Uterus (tissue), 4 donors: ENCODE measurements around the gene IGHMBP2. TPM values are rescaled to one million over a fixed set of nuclear protein-coding genes. Genes with fewer than 3 reads are reported as not detected.
A peak's percentile ranks its signal among the peaks of the same experiment; 100 is the strongest.

ENCODE experiments used
- DNase-seq, 2 donors: peaks; one replicate each; pipeline ENCODE4 v3.0.0-alpha.2; 2019 to 2020
- H3K27ac ChIP-seq, 2 donors: fragments of 200-600 bp; sonication (generic); 1 replicate in 1 of 2; 2 replicates in 1 of 2; pipeline ENCODE4 v1.5.1; 2016 to 2018
- H3K27me3 ChIP-seq, 2 donors: fragments of 200-600 bp; sonication (generic); one replicate each; pipeline ENCODE4 v1.5.1; 2018 to 2019; ENCODE audit warnings: control low read depth in 1 of 2
- H3K36me3 ChIP-seq, 2 donors: fragments of 200-600 bp; sonication (generic); one replicate each; pipeline ENCODE4 v1.5.1; 2019; ENCODE audit warnings: control low read depth in 1 of 2
- H3K4me1 ChIP-seq, 2 donors: fragments of 200-600 bp; sonication (generic); one replicate each; pipeline ENCODE4 v1.5.1; 2018 to 2019; ENCODE audit warnings: control low read depth in 1 of 2
- H3K4me3 ChIP-seq, 2 donors: fragments of 200-600 bp; sonication (generic); 1 replicate in 1 of 2; 2 replicates in 1 of 2; pipeline ENCODE4 v1.5.1; 2018 to 2019; ENCODE audit warnings: mild to moderate bottlenecking in 1 of 2
- H3K9me3 ChIP-seq, 2 donors: fragments of 200-600 bp; sonication (generic); one replicate each; pipeline ENCODE4 v1.5.1; 2019; ENCODE audit warnings: control low read depth in 1 of 2
- CTCF ChIP-seq, 4 experiments: fragments of 200-600 bp in 2 of 4; fragments of 450-650 bp in 2 of 4; sonication (generic) in 2 of 4; IDR thresholded peaks; one replicate each; pipeline ENCODE4 v1.5.1; 2016 to 2019; ENCODE audit warnings: antibody characterized with exemption in 4 of 4, mild to moderate bottlenecking in 2 of 4, moderate library complexity in 1 of 4
- POLR2A ChIP-seq, 2 donors: fragments of 450-650 bp; IDR thresholded peaks; one replicate each; pipeline ENCODE4 v1.6.1; 2016; ENCODE audit warnings: antibody characterized with exemption in 2 of 2, mild to moderate bottlenecking in 1 of 2, moderate library complexity in 1 of 2
- intact Hi-C: fragments of 100-400 bp; cut with DNase I; formaldehyde crosslinking; loops from one replicate; pipeline ENCODE4 v1.15.1; 2023; ENCODE audit warnings: low total_unique reads
- total RNA-seq, 4 donors: library from RNA; depleted of rRNA in 3 of 4; stranded (reverse); fragments of >200 nt in 3 of 4; gene quantifications; one replicate each; pipeline versions ENCODE4 v1.1.0 to v1.2.4, GENCODE V29; 2014 to 2023
- donor health status: DM: yes; HTN: yes; CAD: no.

IGHMBP2 gene
- total RNA-seq, 4 donors from 2014 or later = 0.88 to 38.5 (median 19.9) TPM

- H3K9me3 ChIP-seq = no peaks in the 10 kb centered on the region
- no peaks in the 10 kb centered on the region for H3K4me1 ChIP-seq
- H3K27me3 ChIP-seq = no peaks in the 10 kb centered on the region
- peak; percentile 3 to 6 for DNase-seq
- TF ChIP-seq CTCF (IDR thresholded peaks at IDR 0.05) = no peak
- TF ChIP-seq POLR2A (IDR thresholded peaks at IDR 0.05) = no peak
- no peaks in the 10 kb centered on the region for H3K36me3 ChIP-seq
- H3K4me3 ChIP-seq = no peak overlapping the region
- H3K27ac ChIP-seq = no peak overlapping the region
- intact Hi-C loops = no loop called here
These were observed 63.4 kb downstream of the IGHMBP2 start for GRCh38 chr11:68966894-68967780.

- no peaks in the 10 kb centered on the region for H3K36me3 ChIP-seq
- no peaks in the 10 kb centered on the region for H3K4me1 ChIP-seq
- H3K4me3 ChIP-seq = no peak overlapping the region
- H3K9me3 ChIP-seq = no peaks in the 10 kb centered on the region
- H3K27me3 ChIP-seq = no peaks in the 10 kb centered on the region
- intact Hi-C loops = no loop called here
- H3K27ac ChIP-seq = no peak overlapping the region
- TF ChIP-seq CTCF (IDR thresholded peaks at IDR 0.05) (peak in 2 of 4 experiments; percentile 15 to 19), POLR2A (IDR thresholded peaks at IDR 0.05) (no peak)
- peak; percentile 14 to 29 for DNase-seq
These were observed 64.9 kb downstream of the IGHMBP2 start for GRCh38 chr11:68968306-68969250.

GRCh38 chr11:68969386-68969785 lies 65.7 kb downstream of the IGHMBP2 start:
- Histone ChIP-seq H3K9me3 (no peaks in the 10 kb centered on the region), H3K27ac (no peak overlapping the region), H3K36me3 (no peaks in the 10 kb centered on the region), H3K27me3 (no peaks in the 10 kb centered on the region), H3K4me1 (no peaks in the 10 kb centered on the region), H3K4me3 (no peak overlapping the region)
- peak; percentile 1 to 6 for DNase-seq
- no peak for TF ChIP-seq POLR2A (IDR thresholded peaks at IDR 0.05)
- no peak for TF ChIP-seq CTCF (IDR thresholded peaks at IDR 0.05)
- intact Hi-C loops = no loop called here

- TF ChIP-seq POLR2A (IDR thresholded peaks at IDR 0.05) (no peak), CTCF (IDR thresholded peaks at IDR 0.05) (no peak)
- peak; percentile 0 to 5 for DNase-seq
These were observed 67.4 kb downstream of the IGHMBP2 start for GRCh38 chr11:68970921-68971636.

More at GRCh38 chr11:68970921-68971636, 67.4 kb downstream of the IGHMBP2 start:
- Histone ChIP-seq H3K27ac (no peak overlapping the region), H3K9me3 (no peaks in the 10 kb centered on the region), H3K36me3 (no peaks in the 10 kb centered on the region), H3K4me1 (no peaks in the 10 kb centered on the region), H3K4me3 (no peak overlapping the region), H3K27me3 (no peaks in the 10 kb centered on the region)
- intact Hi-C loops = no loop called here
